ENCODE results near the gene POLN.

- TF ChIP-seq CTCF (IDR thresholded peaks at IDR 0.05; ENCODE audit: poor library complexity) (no peak), EZH2phosphoT487 (IDR thresholded peaks at IDR 0.05; ENCODE audit: low read depth, severe bottlenecking, unreplicated experiment) (no peak)
Observed at GRCh38 chr4:2251795-2252529, 10.0 kb upstream of the POLN start.
